Common myeloid progenitor, CD34-positive (primary cell): ENCODE data around the gene SHCBP1L.

ENCODE experiments used
- CTCF ChIA-PET: fragments of 350-600 bp; sonication (Branson Sonifier 250); formaldehyde crosslinking; loops from one replicate; lab custom pipeline; 2021; ENCODE audit warnings: antibody characterized with exemption; lab: Charles Lee
- POLR2A ChIA-PET: fragments of 350-600 bp; sonication (Branson Sonifier 250); formaldehyde crosslinking; loops from one replicate; lab custom pipeline; 2021; ENCODE audit warnings: antibody characterized with exemption; lab: Charles Lee
- DNase-seq, 3 donors: peaks; one replicate each; pipeline versions ENCODE4 v3.0.0 to v3.0.0-alpha.2; 2013
- H3K27ac ChIP-seq, 2 experiments: 1 replicate in 1 of 2; 2 replicates in 1 of 2; pipeline ENCODE4 v1.7.0; 2013; ENCODE audit warnings: inconsistent platforms in 2 of 2, low read length in 2 of 2, mild to moderate bottlenecking in 2 of 2, low read depth in 1 of 2, moderate library complexity in 1 of 2; ENCODE audit not compliant: severe bottlenecking in 2 of 2, insufficient read depth in 1 of 2, poor library complexity in 1 of 2
- H3K27me3 ChIP-seq, 5 experiments: replicated peaks in 2 of 5; 1 replicate in 3 of 5; 2 replicates in 2 of 5; pipeline versions ENCODE4 v1.6.1 to v1.7.0; 2013; ENCODE audit warnings: low read length in 4 of 5, mild to moderate bottlenecking in 2 of 5, moderate library complexity in 2 of 5, inconsistent platforms in 1 of 5; ENCODE audit not compliant: insufficient read depth in 5 of 5, control insufficient read depth in 4 of 5
- H3K36me3 ChIP-seq, 4 experiments: 1 replicate in 2 of 4; 2 replicates in 2 of 4; pipeline versions ENCODE4 v1.6.1 to v1.7.0; 2013; ENCODE audit warnings: low read length in 3 of 4, control low read depth in 1 of 4, mild to moderate bottlenecking in 1 of 4; ENCODE audit not compliant: control insufficient read depth in 4 of 4, insufficient read depth in 4 of 4
- H3K4me1 ChIP-seq, 4 experiments: 1 replicate in 3 of 4; 2 replicates in 1 of 4; pipeline versions ENCODE4 v1.6.1 to v1.7.1; 2013; ENCODE audit warnings: low read length in 3 of 4, mild to moderate bottlenecking in 3 of 4, control low read depth in 1 of 4, inconsistent platforms in 1 of 4, moderate library complexity in 1 of 4; ENCODE audit not compliant: control insufficient read depth in 4 of 4, insufficient read depth in 4 of 4; ENCODE audit errors: control extremely low read depth in 1 of 4
- H3K4me3 ChIP-seq, 7 experiments: 1 replicate in 4 of 7; 2 replicates in 3 of 7; pipeline versions ENCODE4 v1.5.1 to v1.7.0; 2013; ENCODE audit warnings: mild to moderate bottlenecking in 7 of 7, low read length in 6 of 7, moderate library complexity in 6 of 7, inconsistent platforms in 2 of 7, low read depth in 2 of 7, control low read depth in 1 of 7; ENCODE audit not compliant: insufficient read depth in 4 of 7, control insufficient read depth in 1 of 7; ENCODE audit errors: extremely low read depth in 1 of 7
- H3K9me3 ChIP-seq, 5 experiments: 1 replicate in 4 of 5; 2 replicates in 1 of 5; pipeline versions ENCODE4 v1.6.1 to v1.7.1; 2013; ENCODE audit warnings: low read length in 4 of 5, mild to moderate bottlenecking in 2 of 5, inconsistent platforms in 1 of 5, low read depth in 1 of 5, moderate library complexity in 1 of 5; ENCODE audit not compliant: control insufficient read depth in 4 of 5, insufficient read depth in 2 of 5; ENCODE audit errors: control extremely low read depth in 1 of 5
- WGBS: methylation state at CpG from one replicate; pipeline ENCODE4 v1.1.5; 2013; ENCODE audit not compliant: insufficient coverage; 5-methylcytosine and 5-hydroxymethylcytosine counted together

SHCBP1L gene

DNA sequence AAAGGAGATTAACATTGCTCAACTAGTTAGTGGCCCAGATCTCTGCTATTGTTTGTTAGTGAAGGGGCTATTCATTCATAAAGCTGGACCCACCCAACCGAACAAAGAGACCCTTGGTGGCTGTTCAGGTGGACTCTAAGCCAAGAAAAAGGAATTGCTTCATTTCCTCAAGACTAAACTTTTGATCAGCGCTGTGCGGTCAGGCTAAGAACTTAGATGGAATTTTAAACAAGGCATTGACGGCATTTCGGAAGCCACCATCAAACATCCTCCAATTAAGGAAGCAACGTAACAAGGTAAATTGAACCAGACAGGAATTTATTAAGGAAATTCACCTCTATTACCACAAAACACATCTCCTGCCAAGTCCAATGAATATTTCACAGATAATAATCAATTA lies 19.9 kb upstream of the SHCBP1L start:
- POLR2A ChIA-PET, result no interaction called here
- Histone ChIP-seq H3K36me3 (no peaks in the 10 kb centered on the region), H3K4me1 (no peaks in the 10 kb centered on the region), H3K27ac (no peak overlapping the region), H3K4me3 (no peak overlapping the region), H3K9me3 (no peaks in the 10 kb centered on the region), H3K27me3 (peaks cover 0 to 2% (median 0%) of the 10 kb centered on the region in 5 experiments)
- CTCF ChIA-PET, result no interaction called here
- no peak for DNase-seq
- WGBS, result 98% methylated on average over 6 of the region's 6 CpGs

DNA sequence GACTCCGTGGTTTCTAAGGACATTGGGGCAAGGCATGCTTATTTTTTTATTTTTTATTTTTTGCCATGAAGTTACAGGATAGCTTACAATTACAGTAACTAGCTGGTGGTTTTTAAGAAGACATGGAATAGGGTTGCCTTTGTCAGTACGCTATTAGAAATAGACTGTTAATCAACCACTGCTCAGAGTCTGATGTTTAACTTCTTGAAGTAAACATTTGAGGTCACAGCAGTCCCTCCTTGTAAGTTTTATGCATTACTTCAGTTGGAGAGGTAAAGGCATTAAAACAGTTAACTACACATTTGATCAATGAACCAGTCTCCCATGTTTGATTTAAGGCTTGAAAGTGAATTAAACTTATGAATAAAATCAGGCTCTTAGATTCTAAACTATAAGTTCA lies 19.3 kb upstream of the SHCBP1L start:
- POLR2A ChIA-PET, result no interaction called here
- 100% methylated on average over 1 of the region's 2 CpGs for WGBS

DNA sequence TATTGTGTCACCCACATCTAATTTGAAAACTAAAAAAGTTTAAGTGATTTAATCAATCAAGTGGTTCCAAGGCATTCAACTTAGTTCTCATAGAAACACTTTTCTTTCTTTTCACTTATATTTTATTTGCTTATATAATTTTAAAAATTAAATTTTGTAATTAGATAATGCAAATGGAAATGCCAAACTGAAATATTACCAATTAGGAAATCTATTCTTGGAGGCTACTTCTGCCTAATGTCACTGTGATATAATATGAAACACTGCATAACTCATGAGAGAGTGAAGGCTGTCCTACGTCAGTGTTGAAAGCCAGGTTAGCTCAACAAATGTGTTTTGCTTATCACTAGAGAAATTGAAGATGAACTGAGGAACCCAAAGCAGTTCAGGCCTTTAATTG lies 18.3 kb upstream of the SHCBP1L start:
- CTCF ChIA-PET, result no interaction called here
- Histone ChIP-seq H3K4me1 (no peaks in the 10 kb centered on the region), H3K9me3 (no peaks in the 10 kb centered on the region), H3K27ac (no peak overlapping the region), H3K4me3 (no peak overlapping the region), H3K36me3 (no peaks in the 10 kb centered on the region), H3K27me3 (peaks cover 0 to 2% (median 0%) of the 10 kb centered on the region in 5 experiments)
- no peak for DNase-seq
- no CpG with 5 or more reads among the region's 1 CpG for WGBS
- POLR2A ChIA-PET, result no interaction called here

More for the DNA sequence above, 19.3 kb upstream of the SHCBP1L start:
- Histone ChIP-seq H3K4me3 (no peak overlapping the region), H3K27me3 (peaks cover 0 to 2% (median 0%) of the 10 kb centered on the region in 5 experiments), H3K36me3 (no peaks in the 10 kb centered on the region), H3K9me3 (no peaks in the 10 kb centered on the region), H3K27ac (no peak overlapping the region), H3K4me1 (no peaks in the 10 kb centered on the region)
- DNase-seq, result no peak
- CTCF ChIA-PET, result no interaction called here

DNA sequence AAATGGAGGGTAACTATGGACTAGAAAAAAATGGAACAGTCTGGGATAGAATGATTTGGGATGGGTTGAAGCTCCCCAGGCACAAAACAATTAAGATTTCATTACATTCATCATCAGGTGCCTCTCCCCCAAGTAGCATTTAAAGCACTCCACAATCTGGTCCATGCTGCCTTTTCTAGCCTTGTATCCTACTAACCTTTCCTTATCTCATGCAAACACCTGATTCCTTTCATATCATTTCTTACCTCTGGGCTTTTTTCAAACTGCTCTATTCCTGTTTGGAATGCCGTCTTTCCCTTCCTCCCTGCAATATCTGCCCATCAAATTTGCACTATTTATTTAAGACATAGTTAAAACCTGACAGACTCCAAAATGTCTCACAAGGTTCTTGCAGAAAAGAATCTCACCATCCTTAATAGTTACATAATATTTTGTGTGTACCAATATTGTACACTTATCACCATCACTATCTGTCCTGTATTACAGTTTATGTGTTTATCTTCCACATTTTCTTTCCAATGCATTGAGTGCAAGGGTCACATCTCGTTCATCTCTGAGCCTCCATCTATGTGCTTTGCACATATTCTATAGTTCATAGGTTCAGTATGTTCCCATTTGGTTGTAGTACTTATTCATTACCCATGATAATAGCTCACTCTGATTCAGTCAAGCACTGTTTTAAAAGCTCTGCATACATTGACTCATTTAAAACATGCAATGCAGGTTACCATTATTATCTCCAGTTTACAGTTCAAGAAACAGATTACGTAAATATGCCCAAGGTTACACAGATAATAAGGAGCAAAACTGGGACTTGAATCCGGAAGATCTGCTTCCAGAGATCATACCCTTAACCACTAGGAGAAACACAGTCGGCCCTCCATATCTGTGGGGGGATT lies 16.1 kb upstream of the SHCBP1L start:
- no peak overlapping the region for H3K4me3 ChIP-seq

DNA sequence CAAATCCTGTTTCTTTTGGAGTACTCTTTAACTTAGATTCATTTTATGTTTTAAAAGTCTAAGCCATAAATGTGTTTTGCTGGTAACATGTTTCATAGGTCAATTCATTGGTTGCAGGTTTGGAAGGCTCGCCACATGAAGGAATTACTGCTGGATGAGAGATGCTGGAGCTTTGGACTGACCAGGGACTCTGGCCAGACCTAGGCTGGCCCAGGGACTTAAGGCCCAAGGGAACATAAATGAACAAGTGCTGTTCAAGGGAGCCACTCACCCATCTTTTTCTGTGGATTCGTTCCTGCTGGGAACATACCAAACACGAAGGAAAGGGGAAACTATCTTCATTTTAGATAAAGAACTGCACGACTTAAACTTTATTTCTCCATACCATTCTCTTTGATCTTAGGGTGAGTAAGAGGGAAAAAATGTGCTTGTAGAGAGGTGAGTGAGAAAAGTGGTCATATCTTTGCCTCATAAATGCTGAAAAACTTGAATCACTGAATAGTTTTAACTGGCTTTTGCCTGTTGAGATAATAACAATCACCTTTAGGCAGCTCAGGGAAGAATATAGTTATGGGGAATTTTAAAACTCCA lies 15.3 kb upstream of the SHCBP1L start:
- WGBS, result 100% methylated on average over 1 of the region's 4 CpGs
- H3K36me3 ChIP-seq, result no peaks in the 10 kb centered on the region
- POLR2A ChIA-PET, result no interaction called here

More for the DNA sequence above, 16.1 kb upstream of the SHCBP1L start:
- no peaks in the 10 kb centered on the region for H3K4me1 ChIP-seq
- no peak overlapping the region for H3K27ac ChIP-seq
- H3K9me3 ChIP-seq, result no peaks in the 10 kb centered on the region
- DNase-seq, result no peak
- ChIA-PET POLR2A (no interaction called here), CTCF (interaction anchor here (0.7 to 1.1 kb wide), 3 partner anchors 9 to 503 kb away, joined by 3 to 4 read pairs (median 3); partner anchors contain the start of gene SMG7)
- no peaks in the 10 kb centered on the region for H3K36me3 ChIP-seq
- peaks cover 0 to 2% (median 0%) of the 10 kb centered on the region in 5 experiments for H3K27me3 ChIP-seq
- 75% methylated on average over 2 of the region's 5 CpGs for WGBS

DNA sequence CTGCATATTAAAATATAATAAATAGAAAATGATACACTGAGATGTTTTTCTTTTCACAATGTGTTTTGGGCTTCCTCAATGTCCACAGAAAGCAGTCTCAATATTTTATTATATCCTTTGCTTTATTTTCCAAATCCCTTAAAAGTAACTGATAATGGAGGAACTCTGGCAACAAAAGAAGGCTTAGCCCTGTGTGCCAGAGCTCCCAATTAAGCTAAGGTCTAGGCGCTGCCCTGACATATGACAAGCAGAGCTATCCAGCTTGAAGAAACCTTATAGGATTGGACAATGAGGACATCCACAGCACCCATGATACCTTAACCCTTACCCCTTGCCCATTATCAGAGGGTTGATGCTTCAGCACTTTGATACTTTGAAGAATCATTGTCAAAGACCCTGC lies 12.9 kb upstream of the SHCBP1L start:
- ChIA-PET POLR2A (no interaction called here), CTCF (interaction anchor here (2.0 kb wide), 1 partner anchor 259 kb away, joined by 9 read pairs; no protein-coding TSS in a partner anchor)
- WGBS, result 100% methylated on average over 1 of the region's 1 CpG
- DNase-seq, result no peak
- Histone ChIP-seq H3K4me1 (no peaks in the 10 kb centered on the region), H3K27me3 (peaks cover 0 to under 1% (median 0%) of the 10 kb centered on the region in 5 experiments), H3K36me3 (no peaks in the 10 kb centered on the region), H3K27ac (no peak overlapping the region), H3K4me3 (no peak overlapping the region), H3K9me3 (no peaks in the 10 kb centered on the region)

More for the DNA sequence above, 15.3 kb upstream of the SHCBP1L start:
- H3K4me1 ChIP-seq, result no peaks in the 10 kb centered on the region
- CTCF ChIA-PET, result interaction anchor here (0.7 to 1.1 kb wide), 3 partner anchors 10 to 504 kb away, joined by 3 to 4 read pairs (median 3); partner anchors contain the start of gene SMG7
- H3K27ac ChIP-seq, result no peak overlapping the region
- no peaks in the 10 kb centered on the region for H3K9me3 ChIP-seq
- no peak overlapping the region for H3K4me3 ChIP-seq
- peaks cover 0 to 2% (median 0%) of the 10 kb centered on the region in 5 experiments for H3K27me3 ChIP-seq
- no peak for DNase-seq

DNA sequence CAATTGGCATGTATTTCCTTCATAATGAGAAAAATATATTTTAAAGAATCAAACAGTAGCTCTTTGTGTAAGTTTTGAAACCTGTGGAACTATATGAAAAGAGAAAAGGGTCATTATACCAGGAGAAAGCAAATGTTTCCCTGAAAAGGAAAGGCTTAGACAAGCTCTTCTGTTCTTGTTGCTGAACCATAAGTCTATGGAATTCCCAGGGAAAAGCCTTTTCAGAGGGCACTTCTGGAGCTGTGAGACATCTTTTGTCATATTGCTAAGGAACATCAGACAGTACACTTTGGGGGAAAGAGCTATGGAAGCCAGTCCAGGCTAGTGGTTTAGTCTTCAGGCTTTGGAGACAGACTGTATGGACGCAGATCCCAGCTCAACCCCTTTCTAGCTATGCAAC lies 12.1 kb upstream of the SHCBP1L start:
- Histone ChIP-seq H3K4me1 (no peaks in the 10 kb centered on the region), H3K9me3 (no peaks in the 10 kb centered on the region), H3K27me3 (peaks cover 0 to 1% (median 0%) of the 10 kb centered on the region in 5 experiments), H3K27ac (no peak overlapping the region), H3K4me3 (no peak overlapping the region), H3K36me3 (no peaks in the 10 kb centered on the region)
- DNase-seq, result no peak
- ChIA-PET POLR2A (no interaction called here), CTCF (interaction anchor here (1.2 to 2.0 kb wide), 3 partner anchors 21 to 263 kb away, joined by 4 to 9 read pairs (median 4); no protein-coding TSS in a partner anchor)
- no CpG with 5 or more reads among the region's 1 CpG for WGBS
